Endothelial cell of umbilical vein (primary cell): Measurements from ENCODE around the gene ADARB1. TPM values are rescaled to one million over a fixed set of nuclear protein-coding genes. Genes with fewer than 3 reads are reported as not detected.

ENCODE experiments used
- BruUV-seq: library from RNA; stranded (reverse); fragments of 400-500 nt; replicated peaks from 2 replicates; lab custom pipeline; 2021; lab: Mats Ljungman, UMichigan
- CTCF ChIA-PET: fragments of 300-600, 350-600 bp; sonication (Branson Sonifier 250); formaldehyde crosslinking; loops from one replicate; lab custom pipeline; 2021; ENCODE audit warnings: antibody characterized with exemption, inconsistent platforms; lab: Charles Lee
- POLR2A ChIA-PET: fragments of 300-600, 350-600 bp; sonication (Branson Sonifier 250); formaldehyde crosslinking; loops from one replicate; lab custom pipeline; 2021; ENCODE audit warnings: antibody characterized with exemption, inconsistent platforms; lab: Charles Lee
- DNase-seq: peaks from one replicate; pipeline ENCODE4 v3.0.0-alpha.2; 2011; ENCODE audit warnings: low read depth, low spot score
- FAIRE-seq: peaks from 2 replicates; lab custom pipeline; 2011; peaks lifted over from hg19 to GRCh38; lab: Jason Lieb, UNC
- H2AFZ ChIP-seq: 2 replicates; pipeline ENCODE4 v1.6.0; 2012; ENCODE audit warnings: low read depth, low read length, control low read depth, inconsistent platforms
- H3K27ac ChIP-seq: 2 replicates; pipeline ENCODE4 v1.5.1; 2011; ENCODE audit warnings: low read depth, mild to moderate bottlenecking, control low read depth, low read length, moderate library complexity; ENCODE audit not compliant: insufficient read depth
- H3K27me3 ChIP-seq, 2 experiments: 2 replicates each; pipeline versions ENCODE4 v1.6.0 to v1.6.1; 2011; ENCODE audit warnings: low read length in 2 of 2, mixed read lengths in 1 of 2; ENCODE audit not compliant: control insufficient read depth in 2 of 2, insufficient read depth in 2 of 2
- H3K36me3 ChIP-seq, 2 experiments: 2 replicates in 1 of 2; 3 replicates in 1 of 2; pipeline ENCODE4 v1.5.1; 2011; ENCODE audit warnings: low read length in 2 of 2, mild to moderate bottlenecking in 1 of 2, moderate library complexity in 1 of 2; ENCODE audit not compliant: control insufficient read depth in 2 of 2, insufficient read depth in 2 of 2; ENCODE audit errors: extremely low read depth in 1 of 2
- H3K4me1 ChIP-seq: 3 replicates; pipeline ENCODE4 v1.5.1; 2011; ENCODE audit warnings: mild to moderate bottlenecking, low read length; ENCODE audit not compliant: control insufficient read depth, insufficient read depth; ENCODE audit errors: extremely low read depth
- H3K4me2 ChIP-seq: 2 replicates; pipeline ENCODE4 v1.6.1; 2011; ENCODE audit warnings: low read length, control low read depth, mixed read lengths; ENCODE audit not compliant: insufficient read depth
- H3K4me3 ChIP-seq, 3 experiments: fragments of 200-600 bp in 1 of 3; sonication (generic), shearing (Covaris generic) in 1 of 3; replicated peaks in 1 of 3; 2 replicates each; pipeline ENCODE4 v1.5.1; 2011 to 2016; ENCODE audit warnings: control low read depth in 3 of 3, low read length in 3 of 3, mild to moderate bottlenecking in 2 of 3, inconsistent platforms in 1 of 3, low read depth in 1 of 3, moderate library complexity in 1 of 3; ENCODE audit not compliant: insufficient read depth in 1 of 3
- H3K79me2 ChIP-seq: 2 replicates; pipeline ENCODE4 v1.6.0; 2012; ENCODE audit warnings: low read length, inconsistent platforms; ENCODE audit not compliant: control insufficient read depth, insufficient read depth
- H3K9ac ChIP-seq: replicated peaks from 2 replicates; pipeline ENCODE3; 2011; ENCODE audit warnings: low read length, control low read depth; ENCODE audit not compliant: insufficient read depth; ENCODE audit errors: extremely low read depth
- H3K9me1 ChIP-seq: replicated peaks from 3 replicates; pipeline ENCODE4 v1.6.0; 2011; ENCODE audit warnings: mild to moderate bottlenecking, low read length; ENCODE audit not compliant: control insufficient read depth, insufficient read depth; ENCODE audit errors: extremely low read depth
- H3K9me3 ChIP-seq: replicated peaks from 2 replicates; pipeline ENCODE4 v1.5.1; 2012; ENCODE audit warnings: low read length, inconsistent platforms; ENCODE audit not compliant: control insufficient read depth, insufficient read depth
- H4K20me1 ChIP-seq: replicated peaks from 2 replicates; pipeline ENCODE3; 2011; ENCODE audit warnings: mild to moderate bottlenecking, low read length; ENCODE audit not compliant: control insufficient read depth, insufficient read depth; ENCODE audit errors: extremely low read depth
- EZH2 ChIP-seq: IDR thresholded peaks from 2 replicates; pipeline ENCODE4 v1.6.1; 2012; ENCODE audit warnings: borderline replicate concordance, low read depth, mild to moderate bottlenecking, moderate library complexity, low read length, inconsistent platforms; ENCODE audit not compliant: severe bottlenecking
- FOS ChIP-seq: IDR thresholded peaks from 2 replicates; pipeline ENCODE4 v1.6.1; 2011; ENCODE audit warnings: mild to moderate bottlenecking, low read length, moderate library complexity, borderline replicate concordance; ENCODE audit not compliant: insufficient read depth
- GATA2 ChIP-seq: IDR thresholded peaks from 2 replicates; pipeline ENCODE4 v1.7.0; 2011; ENCODE audit warnings: low read depth, mild to moderate bottlenecking, moderate library complexity, mixed read lengths, low read length; ENCODE audit not compliant: insufficient read length, insufficient read depth
- JUN ChIP-seq: IDR thresholded peaks from 2 replicates; pipeline ENCODE4 v1.6.1; 2011; ENCODE audit warnings: borderline replicate concordance, low read depth; ENCODE audit not compliant: insufficient read length, insufficient read depth
- MYC ChIP-seq: IDR thresholded peaks from one replicate; pipeline ENCODE4 v1.6.1; 2011; ENCODE audit warnings: mild to moderate bottlenecking, low read depth, low read length
- POLR2A ChIP-seq: IDR thresholded peaks from 2 replicates; pipeline ENCODE4 v1.6.1; 2012; ENCODE audit warnings: low read depth, mild to moderate bottlenecking, control low read depth, low read length
- POLR2AphosphoS5 ChIP-seq: IDR thresholded peaks from 2 replicates; pipeline ENCODE4 v1.6.1; 2012; ENCODE audit warnings: low read depth, mild to moderate bottlenecking, control low read depth, low read length, moderate library complexity; ENCODE audit not compliant: insufficient read depth
- dilution Hi-C: fragments of 300-500 bp; cut with MboI; formaldehyde crosslinking; loops from one replicate; pipeline ENCODE4 v1.15.0; 2019; ENCODE audit warnings: low sequenced_read_pairs; ENCODE audit not compliant: extremely low pct_ligation_motif_present
- intact Hi-C: fragments of 100-400 bp; cut with micrococcal nuclease; formaldehyde crosslinking; loops from one replicate; pipeline ENCODE4 v1.10.0; 2022
- polyA plus RNA-seq, 4 experiments: library from polyadenylated mRNA; depleted of rRNA in 3 of 4; stranded (reverse) in 3 of 4; unstranded in 1 of 4; fragments of >200 nt; gene quantifications; 2 replicates each; pipeline versions ENCODE4 v1.2.1 to v1.2.3, GENCODE V29; 2011 to 2012; ENCODE audit warnings: missing spikeins in 1 of 4
- total RNA-seq: library from RNA; stranded (reverse); gene quantifications from 2 replicates; pipeline ENCODE4 v1.2.3, GENCODE V29; 2021
- TF ChIP-seq, protein P1 (sequence below): IDR thresholded peaks from 2 replicates; pipeline ENCODE4 v1.6.1; 2011; ENCODE audit not compliant: insufficient read depth, insufficient read length
- TF ChIP-seq, protein P2 (sequence below), 2 donors: IDR thresholded peaks; 1 replicate in 1 of 2; 2 replicates in 1 of 2; pipeline ENCODE4 v1.5.1; 2011; ENCODE audit warnings: low read length in 2 of 2, mild to moderate bottlenecking in 2 of 2, moderate library complexity in 2 of 2, control low read depth in 1 of 2, inconsistent platforms in 1 of 2, low read depth in 1 of 2; ENCODE audit not compliant: insufficient read depth in 1 of 2; ENCODE audit errors: extremely low read depth in 1 of 2

ADARB1 gene
- total and polyA plus RNA-seq, 2 donors (not counting 3 experiments of a cell fraction or from before 2014, with no cell fraction given): 32.5 to 54.3 TPM

DNA sequence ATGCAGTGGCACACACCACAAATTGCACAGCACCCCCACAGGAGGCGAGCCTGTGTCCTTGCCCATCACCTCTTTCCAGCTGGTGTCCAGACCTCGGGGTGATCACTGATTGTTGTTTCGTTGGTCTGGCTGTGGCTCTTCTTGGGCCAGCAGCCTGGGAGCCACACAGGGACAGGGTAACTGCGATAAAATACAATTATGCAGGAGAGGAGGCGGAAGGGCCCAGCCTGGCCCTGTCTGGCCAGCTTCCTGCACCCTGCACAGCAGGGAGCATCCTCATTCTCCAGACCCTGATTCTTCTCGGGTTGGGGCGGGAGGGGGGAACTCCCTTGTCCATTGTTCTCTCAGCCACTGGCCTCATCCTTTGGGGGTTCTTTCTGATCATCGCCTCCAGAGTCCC, 83.6 kb downstream of the ADARB1 start:
- no peaks in the 10 kb centered on the region for H3K4me1 ChIP-seq
- no peaks in the 10 kb centered on the region for H3K9me1 ChIP-seq
- DNase-seq (no peak), FAIRE-seq (no peak)
- no peaks in the 10 kb centered on the region for H3K27me3 ChIP-seq
- H3K36me3 ChIP-seq: no peaks in the 10 kb centered on the region
- no peak overlapping the region for H2AFZ ChIP-seq
- TF ChIP-seq POLR2AphosphoS5 (no peak), EZH2 (no peak), GATA2 (no peak)
- TF ChIP-seq, protein P1, sequence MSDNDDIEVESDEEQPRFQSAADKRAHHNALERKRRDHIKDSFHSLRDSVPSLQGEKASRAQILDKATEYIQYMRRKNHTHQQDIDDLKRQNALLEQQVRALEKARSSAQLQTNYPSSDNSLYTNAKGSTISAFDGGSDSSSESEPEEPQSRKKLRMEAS: no peak
- H3K27ac ChIP-seq: no peak overlapping the region
- intact Hi-C loops (no loop called here), dilution Hi-C loops (no loop called here)
- H4K20me1 ChIP-seq: no peaks in the 10 kb centered on the region
- H3K79me2 ChIP-seq: no peaks in the 10 kb centered on the region
- ChIA-PET CTCF (interaction anchor here (0.9 to 1.1 kb wide), 2 partner anchors 8 to 18 kb away, joined by 3 to 6 read pairs; no protein-coding TSS in a partner anchor), POLR2A (no interaction called here)
- H3K9me3 ChIP-seq: no peaks in the 10 kb centered on the region
- no peak overlapping the region for H3K9ac ChIP-seq
- H3K4me3 ChIP-seq: no peak overlapping the region
- BruUV-seq: no TSS peak
- no peak overlapping the region for H3K4me2 ChIP-seq

DNA sequence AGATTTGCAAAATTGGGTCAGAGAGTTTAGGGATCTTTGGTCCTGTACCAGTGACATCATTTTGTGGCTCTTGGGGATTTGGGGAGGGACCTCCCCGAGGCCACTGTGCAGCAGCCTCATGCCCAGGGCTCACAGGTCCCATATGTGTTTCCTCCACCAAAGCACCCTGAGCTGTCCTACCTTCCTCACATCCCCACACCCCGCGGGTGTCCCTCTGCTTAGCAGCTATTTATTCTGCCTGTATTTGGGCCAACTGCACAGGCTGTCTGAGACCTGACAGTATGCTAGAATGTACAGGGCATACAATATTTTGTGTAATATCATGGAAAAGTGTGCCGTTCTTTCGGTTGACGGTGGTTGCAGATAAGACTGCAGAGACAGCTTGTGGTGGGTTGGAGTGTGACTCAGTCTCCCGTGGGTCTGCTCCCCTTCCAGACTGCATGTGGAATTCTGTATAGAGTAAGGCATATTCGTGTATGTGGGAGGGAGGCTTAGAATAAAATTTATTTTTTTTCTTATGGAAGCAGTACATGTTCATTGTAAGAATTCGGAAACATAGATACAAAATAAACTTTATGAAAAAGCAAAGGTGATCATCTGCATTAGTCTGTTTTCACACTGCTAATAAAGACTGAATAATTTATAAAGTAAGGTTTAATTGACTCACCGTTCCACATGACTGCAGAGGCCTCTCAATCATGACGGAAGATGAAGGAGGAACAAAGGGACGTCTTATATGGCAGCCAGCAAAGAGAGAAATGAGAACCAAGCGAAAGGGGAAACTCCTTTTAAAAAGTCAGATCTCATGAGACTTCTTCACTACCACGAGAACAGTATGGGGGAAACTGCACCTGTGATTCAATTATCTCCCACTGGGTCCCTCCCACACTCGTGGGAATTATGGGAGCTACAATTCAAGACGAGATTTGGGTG, 84.4 kb downstream of the ADARB1 start:
- dilution Hi-C loops: no loop called here
- DNase-seq: no peak
- no peaks in the 10 kb centered on the region for H3K9me1 ChIP-seq
- no peaks in the 10 kb centered on the region for H3K4me1 ChIP-seq
- CTCF ChIA-PET: interaction anchor here (1.1 kb wide), 1 partner anchor 7 kb away, joined by 3 read pairs; no protein-coding TSS in a partner anchor
- H3K9ac ChIP-seq: no peak overlapping the region
- H3K27ac ChIP-seq: no peak overlapping the region
- POLR2A ChIA-PET: no interaction called here
- no peak for FAIRE-seq
- H3K4me3 ChIP-seq: no peak overlapping the region
- intact Hi-C loops: no loop called here
- H2AFZ ChIP-seq: no peak overlapping the region
- no peak overlapping the region for H3K4me2 ChIP-seq
- no peaks in the 10 kb centered on the region for H4K20me1 ChIP-seq
- TF ChIP-seq, protein P2, sequence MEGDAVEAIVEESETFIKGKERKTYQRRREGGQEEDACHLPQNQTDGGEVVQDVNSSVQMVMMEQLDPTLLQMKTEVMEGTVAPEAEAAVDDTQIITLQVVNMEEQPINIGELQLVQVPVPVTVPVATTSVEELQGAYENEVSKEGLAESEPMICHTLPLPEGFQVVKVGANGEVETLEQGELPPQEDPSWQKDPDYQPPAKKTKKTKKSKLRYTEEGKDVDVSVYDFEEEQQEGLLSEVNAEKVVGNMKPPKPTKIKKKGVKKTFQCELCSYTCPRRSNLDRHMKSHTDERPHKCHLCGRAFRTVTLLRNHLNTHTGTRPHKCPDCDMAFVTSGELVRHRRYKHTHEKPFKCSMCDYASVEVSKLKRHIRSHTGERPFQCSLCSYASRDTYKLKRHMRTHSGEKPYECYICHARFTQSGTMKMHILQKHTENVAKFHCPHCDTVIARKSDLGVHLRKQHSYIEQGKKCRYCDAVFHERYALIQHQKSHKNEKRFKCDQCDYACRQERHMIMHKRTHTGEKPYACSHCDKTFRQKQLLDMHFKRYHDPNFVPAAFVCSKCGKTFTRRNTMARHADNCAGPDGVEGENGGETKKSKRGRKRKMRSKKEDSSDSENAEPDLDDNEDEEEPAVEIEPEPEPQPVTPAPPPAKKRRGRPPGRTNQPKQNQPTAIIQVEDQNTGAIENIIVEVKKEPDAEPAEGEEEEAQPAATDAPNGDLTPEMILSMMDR (IDR thresholded peaks at IDR 0.05; ENCODE audit: extremely low read depth in 1 of 2, insufficient read depth in 1 of 2, low read depth in 1 of 2, low read length in 2 of 2): no peak
- TF ChIP-seq POLR2AphosphoS5 (no peak), FOS (no peak), EZH2 (no peak), MYC (no peak), POLR2A (no peak), GATA2 (no peak), JUN (no peak)
- TF ChIP-seq, protein P1: no peak
- H3K9me3 ChIP-seq: no peaks in the 10 kb centered on the region
- H3K79me2 ChIP-seq: no peaks in the 10 kb centered on the region
- H3K36me3 ChIP-seq: no peaks in the 10 kb centered on the region
- no peaks in the 10 kb centered on the region for H3K27me3 ChIP-seq
- BruUV-seq: no TSS peak
